Heart left ventricle (tissue), 16 donors: ENCODE results near the gene CD40. TPM values are rescaled to one million over a fixed set of nuclear protein-coding genes. Genes with fewer than 3 reads are reported as not detected.

ENCODE experiments used
- ATAC-seq, 4 donors: fragments of 200-7000 bp; cut with Tn5 transposase; one replicate each; pipeline ENCODE4 v1.9.1; 2020 to 2022; ENCODE audit warnings: moderate library complexity in 4 of 4, mild to moderate bottlenecking in 3 of 4, moderate number of reproducible peaks in 1 of 4
- DNase-seq, 5 donors: peaks; one replicate each; pipeline ENCODE4 v3.0.0-alpha.2; 2020
- H3K27ac ChIP-seq, 12 donors: fragments of 200-600 bp; sonication (generic) in 4 of 12; one replicate each; pipeline versions ENCODE4 v1.5.0 to v1.8.0; 2016 to 2022; ENCODE audit warnings: mild to moderate bottlenecking in 2 of 12
- H3K27me3 ChIP-seq, 9 donors: fragments of 200-600 bp; sonication (generic) in 2 of 9; one replicate each; pipeline versions ENCODE4 v1.5.1 to v1.8.0; 2016 to 2022; ENCODE audit warnings: mild to moderate bottlenecking in 3 of 9
- H3K36me3 ChIP-seq, 9 donors: fragments of 200-600 bp; sonication (generic) in 2 of 9; one replicate each; pipeline versions ENCODE4 v1.5.0 to v1.8.0; 2018 to 2022; ENCODE audit warnings: mild to moderate bottlenecking in 2 of 9
- H3K4me1 ChIP-seq, 12 donors: fragments of 200-600 bp; sonication (generic) in 4 of 12; one replicate each; pipeline versions ENCODE4 v1.5.0 to v1.8.0; 2016 to 2022; ENCODE audit warnings: mild to moderate bottlenecking in 3 of 12
- H3K4me3 ChIP-seq, 12 donors: fragments of 200-600 bp; sonication (generic) in 4 of 12; one replicate each; pipeline versions ENCODE4 v1.5.0 to v1.8.0; 2017 to 2022; ENCODE audit warnings: mild to moderate bottlenecking in 9 of 12, moderate library complexity in 4 of 12
- H3K9me3 ChIP-seq, 12 donors: fragments of 200-600 bp; sonication (generic) in 4 of 12; one replicate each; pipeline versions ENCODE4 v1.5.0 to v1.8.0; 2016 to 2022; ENCODE audit warnings: mild to moderate bottlenecking in 1 of 12
- CTCF ChIP-seq, 12 donors: fragments of 200-600 bp; sonication (generic) in 4 of 12; IDR thresholded peaks; one replicate each; pipeline versions ENCODE4 v1.5.0 to v1.8.0; 2018 to 2022; ENCODE audit warnings: antibody characterized with exemption in 12 of 12, mild to moderate bottlenecking in 5 of 12
- POLR2A ChIP-seq, 2 donors: fragments of 450-650 bp; IDR thresholded peaks; one replicate each; pipeline ENCODE4 v1.6.1; 2017; ENCODE audit warnings: antibody characterized with exemption in 2 of 2, mild to moderate bottlenecking in 2 of 2, moderate library complexity in 2 of 2
- WGBS, 4 donors: extraction: QIAGEN DNeasy Blood & Tissue Kit in 2 of 4; methylation state at CpG; one replicate each; pipeline versions ENCODE4 v1.1.5 to v1.1.7; 2013 to 2018; 5-methylcytosine and 5-hydroxymethylcytosine counted together
- intact Hi-C, 10 donors: fragments of 100-400 bp; cut with DNase I; formaldehyde crosslinking; loops; one replicate each; pipeline versions ENCODE4 v1.11.1 to v1.14.2; 2022
- polyA plus RNA-seq, 2 donors: library from polyadenylated mRNA; stranded (reverse); fragments of 200-250 nt; gene quantifications; one replicate each; pipeline ENCODE4 v1.2.3, GENCODE V29; 2013
- total RNA-seq, 9 donors: library from RNA; depleted of rRNA in 2 of 9; stranded (reverse); fragments of >200 nt in 2 of 9; fragmentation: NEBNext Ultra II Directional in 3 of 9; extraction: Animal tissue kit (Norgen Biotek cat#: 25700) in 3 of 9; gene quantifications; one replicate each; pipeline versions ENCODE4 v1.1.0 to v1.2.4, GENCODE V29; 2016 to 2023
- donor health status: ischemic (EF 13 %, LVEDD 7.1; RV severe dilation, severe dysfunction).
- donor health status: healthy with polysubstance abuse.
- donor health status: DM: no; HTN: yes; CAD: no.
- donor health status: DM: no; HTN: no; CAD: no.
- donor health status: ischemic (EF 25% LVEDD 6.9; RV normal size, moderate dysfunction).
- donor health status: ischemic (EF 25% LVEDD 5.7; RV mildly dilated, moderate dysfunction).
- donor health status: healthy.
- donor health status: DM: yes; HTN: yes; CAD: no.
- donor health status: ischemic (EF 35%, LVEDD 5.7; RV mildly dilated, moderate dysfunction).
- donor health status: nonischemic (EF 11% LVEDD 7.7; RV severe dilation, severe dysfunction).
- donor health status: DM: yes; HTN: yes; CAD: no.
- donor health status: PGD.
- donor health status: ischemic (EF 29% LVEDD 5.4; RV normal size, mild dysfunction).
- donor health status: nonischemic (EF 23%, LVEDD 6.1; RV moderate dilation, normal function).

The CD40 gene
- total and polyA plus RNA-seq, 11 donors = 3.5 to 38.3 (median 5.5) TPM

GRCh38 chr20:46108435-46108841, 9.7 kb upstream of the CD40 start:
- H3K9me3 ChIP-seq = no peaks in the 10 kb centered on the region
- DNase-seq (no peak), ATAC-seq (no peak)
- no peak overlapping the region for H3K4me3 ChIP-seq
- H3K27ac ChIP-seq = peak overlapping the region in 1 of 12 donors; percentile 73
- H3K4me1 ChIP-seq = peaks cover 0 to 33% (median 0%) of the 10 kb centered on the region in 12 donors
- TF ChIP-seq CTCF (IDR thresholded peaks at IDR 0.05) (no peak), POLR2A (IDR thresholded peaks at IDR 0.05) (no peak)
- WGBS, 4 donors = 71 to 75% (median 73%) methylated on average over 5 of the region's 5 CpGs
- peaks cover 0 to 46% (median 7%) of the 10 kb centered on the region in 9 donors for H3K27me3 ChIP-seq
- no peaks in the 10 kb centered on the region for H3K36me3 ChIP-seq
- intact Hi-C loops = no loop called here

DNA sequence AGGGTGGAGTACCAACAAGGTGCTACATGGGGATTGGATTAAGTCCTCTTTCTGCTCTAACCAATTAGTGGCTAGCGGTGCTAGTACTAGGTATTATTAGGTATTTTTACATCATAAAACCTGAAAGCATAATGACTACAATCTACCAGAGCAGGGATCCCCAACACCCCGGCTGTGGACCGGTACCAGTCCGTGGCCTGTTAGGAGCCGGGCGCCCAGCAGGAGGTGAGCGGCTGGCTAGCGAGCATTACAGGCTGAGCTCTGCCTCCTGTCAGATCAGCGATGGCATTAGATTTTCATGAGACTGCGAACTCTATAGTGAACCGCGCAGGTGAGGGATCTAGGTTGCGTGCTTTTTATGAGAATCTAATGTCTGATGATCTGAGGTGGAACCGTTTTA, 9.1 kb upstream of the CD40 start:
- peak overlapping the region in 1 of 12 donors; percentile 73 for H3K27ac ChIP-seq
- no peak for ATAC-seq
- TF ChIP-seq POLR2A (IDR thresholded peaks at IDR 0.05) (no peak), CTCF (IDR thresholded peaks at IDR 0.05) (no peak)
- H3K27me3 ChIP-seq = peaks cover 0 to 42% (median 7%) of the 10 kb centered on the region in 9 donors
- peaks cover 0 to 33% (median 0%) of the 10 kb centered on the region in 12 donors for H3K4me1 ChIP-seq
- 83 to 93% (median 86%) methylated on average over 14 of the region's 14 CpGs for WGBS, 4 donors
- H3K36me3 ChIP-seq = no peaks in the 10 kb centered on the region
- no peak for DNase-seq
- H3K4me3 ChIP-seq = no peak overlapping the region
- intact Hi-C loops = no loop called here
- no peaks in the 10 kb centered on the region for H3K9me3 ChIP-seq

DNA sequence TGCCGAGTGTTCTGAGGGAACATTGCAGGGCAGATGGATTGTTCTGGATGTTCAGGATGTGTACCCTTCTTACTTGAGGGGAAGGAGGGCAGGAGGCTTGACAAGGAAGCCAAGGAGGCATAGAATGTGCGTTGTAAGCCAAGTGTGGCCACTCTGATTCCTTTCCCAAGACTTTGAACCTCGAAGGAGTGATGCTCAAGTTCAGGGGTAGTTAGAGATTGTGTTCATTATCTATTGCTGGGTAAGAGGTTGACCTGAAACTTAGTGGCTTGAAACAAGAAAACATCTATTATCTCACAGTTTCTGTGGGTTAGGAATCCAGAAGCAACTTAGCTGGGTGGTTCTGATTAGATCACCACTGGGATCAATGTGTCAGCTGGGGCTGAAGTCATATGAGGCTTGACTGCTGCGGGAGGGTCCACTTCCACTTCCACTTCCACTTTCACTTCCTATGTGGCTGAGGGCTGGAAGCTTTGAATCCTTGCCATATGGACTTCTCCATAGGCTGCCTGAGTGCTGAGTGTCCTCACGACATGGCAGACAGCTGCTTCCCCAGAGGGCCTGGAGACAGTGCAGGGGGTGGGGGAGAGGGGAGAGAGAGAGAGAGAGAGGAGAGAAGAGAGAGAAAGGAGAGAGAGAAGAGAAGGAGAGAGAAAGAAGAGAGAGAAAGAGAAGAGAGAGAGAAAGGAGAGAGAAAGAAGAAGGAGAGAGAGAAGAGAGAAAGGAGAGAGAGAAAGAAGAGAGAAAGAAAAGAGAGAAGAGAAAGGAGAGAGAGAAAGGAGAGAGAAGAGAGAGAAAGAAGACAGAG, 6.9 kb upstream of the CD40 start:
- intact Hi-C loops = no loop called here
- Histone ChIP-seq H3K9me3 (no peaks in the 10 kb centered on the region), H3K36me3 (no peaks in the 10 kb centered on the region), H3K27ac (peak overlapping the region in 1 of 12 donors; percentile 83), H3K4me3 (no peak overlapping the region), H3K4me1 (peaks cover 0 to 33% (median 0%) of the 10 kb centered on the region in 12 donors), H3K27me3 (peaks cover 0 to 33% (median 7%) of the 10 kb centered on the region in 9 donors)
- 43 to 55% (median 49%) methylated on average over 5 of the region's 5 CpGs for WGBS, 4 donors
- TF ChIP-seq CTCF (IDR thresholded peaks at IDR 0.05) (no peak), POLR2A (IDR thresholded peaks at IDR 0.05) (no peak)
- DNase-seq = peak in 4 of 5 donors; percentile 38 to 57 (median 45)
- peak; percentile 69 to 89 (median 82) for ATAC-seq

- intact Hi-C loops = no loop called here
- H3K36me3 ChIP-seq = no peaks in the 10 kb centered on the region
- H3K27ac ChIP-seq = peak overlapping the region in 1 of 12 donors; percentile 63
- no peak overlapping the region for H3K4me3 ChIP-seq
- TF ChIP-seq POLR2A (IDR thresholded peaks at IDR 0.05) (no peak), CTCF (IDR thresholded peaks at IDR 0.05) (no peak)
- H3K4me1 ChIP-seq = peaks cover 0 to 35% (median 0%) of the 10 kb centered on the region in 12 donors
- no peaks in the 10 kb centered on the region for H3K9me3 ChIP-seq
- peaks cover 0 to 27% (median 3%) of the 10 kb centered on the region in 9 donors for H3K27me3 ChIP-seq
- ATAC-seq (no peak), DNase-seq (no peak)
Observed at GRCh38 chr20:46111836-46112212, 6.3 kb upstream of the CD40 start.
